Esophagus muscularis mucosa (tissue), 3 donors: ENCODE data around the gene ERLEC1.

Source experiments
- CTCF ChIP-seq, 3 experiments: fragments of 200-600 bp in 2 of 3; fragments of 450-650 bp in 1 of 3; sonication (generic) in 2 of 3; IDR thresholded peaks; one replicate each; pipeline ENCODE4 v1.5.1; 2017 to 2019; ENCODE audit warnings: antibody characterized with exemption in 3 of 3, mild to moderate bottlenecking in 2 of 3, moderate library complexity in 1 of 3
- POLR2A ChIP-seq: fragments of 450-650 bp; IDR thresholded peaks from one replicate; pipeline ENCODE4 v1.6.1; 2017; ENCODE audit warnings: antibody characterized with exemption, moderate library complexity, mild to moderate bottlenecking, low read depth

GRCh38 chr2:53750041-53750768, 36.6 kb upstream of the ERLEC1 start:
- TF ChIP-seq CTCF (IDR thresholded peaks at IDR 0.05) = no peak
- no peak for TF ChIP-seq POLR2A
